Measurements from ENCODE around the gene RABGAP1L. TPM values are rescaled to one million over a fixed set of nuclear protein-coding genes. Genes with fewer than 3 reads are reported as not detected.
"Not testable (repeated sequence)": the region's sequence is repeated elsewhere in the genome, so short reads cannot be mapped to it uniquely, and the experiment has no call there.

Gene RABGAP1L
- total RNA-seq, 1 experiment from 2014 or later = 29.3 TPM

GRCh38 chr1:174543421-174543820 is 384.1 kb downstream of the RABGAP1L start:
- H3K4me1 ChIP-seq (ENCODE audit: control insufficient read depth in 1 of 2, insufficient read depth in 2 of 2, low read length in 2 of 2); H3K9ac ChIP-seq (ENCODE audit: low read length); BruUV-seq (replicated peaks); H4K20me1 ChIP-seq (ENCODE audit: insufficient read depth); ATAC-seq; RAD21 ChIA-PET (ENCODE audit: low non-redundant PET in 1 of 2, low total read pairs in 2 of 2, uncharacterized antibody in 2 of 2, unreplicated experiment in 2 of 2); H3K36me3 ChIP-seq (ENCODE audit: control insufficient read depth in 1 of 2, insufficient read depth in 2 of 2, low read length in 2 of 2); DNase-seq (ENCODE audit: low read depth, low spot score); H3K9me3 ChIP-seq (ENCODE audit: control insufficient read depth in 1 of 2, insufficient read depth in 1 of 2, low read depth in 1 of 2, low read length in 2 of 2); CTCF ChIA-PET; intact Hi-C loops (cut with micrococcal nuclease); H3K27me3 ChIP-seq (ENCODE audit: insufficient read depth, low read length); H3K4me3 ChIP-seq (replicated peaks in 1 of 2; ENCODE audit: low read depth in 1 of 2, low read length in 2 of 2); H3K4me2 ChIP-seq (ENCODE audit: low read length); H3K27ac ChIP-seq (ENCODE audit: low read depth, low read length); H2AFZ ChIP-seq (ENCODE audit: low read depth, low read length, poor library complexity, severe bottlenecking); H3K79me2 ChIP-seq (ENCODE audit: insufficient read depth, low read length); POLR2A ChIA-PET; H3K9me2 ChIP-seq (ENCODE audit: insufficient read depth): not testable (repeated sequence)

GRCh38 chr1:174550296-174550695 is 391.0 kb downstream of the RABGAP1L start:
- ChIA-PET POLR2A (no interaction called here), CTCF (no interaction called here), RAD21 (ENCODE audit: low non-redundant PET in 1 of 2, low total read pairs in 2 of 2, uncharacterized antibody in 2 of 2, unreplicated experiment in 2 of 2) (no interaction called here)
- H3K4me1 ChIP-seq (ENCODE audit: control insufficient read depth in 1 of 2, insufficient read depth in 2 of 2, low read length in 2 of 2) = peaks cover 0 to 3% of the 10 kb centered on the region in 2 experiments; a peak in 1 of 4 replicates
- H3K9me2 ChIP-seq (ENCODE audit: insufficient read depth) = no peaks in the 10 kb centered on the region
- H3K4me2 ChIP-seq (ENCODE audit: low read length) = no peak overlapping the region
- no peak overlapping the region for H2AFZ ChIP-seq (ENCODE audit: low read depth, low read length, poor library complexity, severe bottlenecking)
- H3K9ac ChIP-seq (ENCODE audit: low read length) = no peak overlapping the region
- H3K79me2 ChIP-seq (ENCODE audit: insufficient read depth, low read length) = no peaks in the 10 kb centered on the region
- no peak overlapping the region for H3K27ac ChIP-seq (ENCODE audit: low read depth, low read length)
- no peak for DNase-seq (ENCODE audit: low read depth, low spot score)
- no peak overlapping the region for H3K4me3 ChIP-seq (replicated peaks in 1 of 2; ENCODE audit: low read depth in 1 of 2, low read length in 2 of 2)
- H3K27me3 ChIP-seq (ENCODE audit: insufficient read depth, low read length) = no peaks in the 10 kb centered on the region
- intact Hi-C loops (cut with micrococcal nuclease) = no loop called here
- no peaks in the 10 kb centered on the region for H3K36me3 ChIP-seq (ENCODE audit: control insufficient read depth in 1 of 2, insufficient read depth in 2 of 2, low read length in 2 of 2)
- TF ChIP-seq REST (IDR thresholded peaks at IDR 0.05; ENCODE audit: low read depth) = no peak
- no peak for TF ChIP-seq POLR2A (IDR thresholded peaks at IDR 0.05; ENCODE audit: borderline replicate concordance, extremely low read depth, insufficient read depth, insufficient read length)
- TF ChIP-seq ZFX (IDR thresholded peaks at IDR 0.05) = no peak
- no peak for TF ChIP-seq CBX3 (IDR thresholded peaks at IDR 0.05; ENCODE audit: low read depth)
- no peak for TF ChIP-seq POLR2AphosphoS5 (IDR thresholded peaks at IDR 0.05; ENCODE audit: low read depth, low read length)
- no peak for TF ChIP-seq ZBTB33 (IDR thresholded peaks at IDR 0.05; ENCODE audit: extremely low read depth, insufficient replicate concordance, low read length)
- no peak for TF ChIP-seq MAX (IDR thresholded peaks at IDR 0.05)
- no peak for TF ChIP-seq CEBPB (IDR thresholded peaks at IDR 0.05; ENCODE audit: low read depth)
- TF ChIP-seq RAD21 (IDR thresholded peaks at IDR 0.05; ENCODE audit: low read depth) = no peak
- TF ChIP-seq SP1 (IDR thresholded peaks at IDR 0.05; ENCODE audit: low read depth) = no peak
- no peak for TF ChIP-seq CTCF (IDR thresholded peaks at IDR 0.05 in 2 of 3, conservative IDR thresholded peaks at IDR 0.05 in 1 of 3; ENCODE audit: borderline replicate concordance in 1 of 3, insufficient read depth in 1 of 3, low read depth in 2 of 3, low read length in 2 of 3)
- no peak for TF ChIP-seq FOSL1 (IDR thresholded peaks at IDR 0.05; ENCODE audit: low read depth)
- no peak for ATAC-seq
- BruUV-seq (replicated peaks) = no TSS peak
- H3K9me3 ChIP-seq (ENCODE audit: control insufficient read depth in 1 of 2, insufficient read depth in 1 of 2, low read depth in 1 of 2, low read length in 2 of 2) = no peaks in the 10 kb centered on the region
- no peaks in the 10 kb centered on the region for H4K20me1 ChIP-seq (ENCODE audit: insufficient read depth)

Measured in HCT116 (cell line).